C4-2B (cell line): ENCODE results near the gene LOXHD1.

Experiments used
- CTCF ChIP-seq: fragments of 450-650 bp; conservative IDR thresholded peaks from 2 replicates; pipeline ENCODE4 v1.5.1; 2017; ENCODE audit warnings: mild to moderate bottlenecking
- ZFX ChIP-seq: fragments of 450-650 bp; IDR thresholded peaks from 2 replicates; pipeline ENCODE4 v1.6.1; 2017

- TF ChIP-seq CTCF (no peak), ZFX (no peak)
Observed at GRCh38 chr18:46657115-46657955, at the start of gene LOXHD1.
